ENCODE data around the gene SLC24A4. TPM values are rescaled to one million over a fixed set of nuclear protein-coding genes. Genes with fewer than 3 reads are reported as not detected.

The SLC24A4 gene
- total and polyA plus RNA-seq, 2 of the 4 experiments (the other 2 are of a cell fraction): not detected

DNA sequence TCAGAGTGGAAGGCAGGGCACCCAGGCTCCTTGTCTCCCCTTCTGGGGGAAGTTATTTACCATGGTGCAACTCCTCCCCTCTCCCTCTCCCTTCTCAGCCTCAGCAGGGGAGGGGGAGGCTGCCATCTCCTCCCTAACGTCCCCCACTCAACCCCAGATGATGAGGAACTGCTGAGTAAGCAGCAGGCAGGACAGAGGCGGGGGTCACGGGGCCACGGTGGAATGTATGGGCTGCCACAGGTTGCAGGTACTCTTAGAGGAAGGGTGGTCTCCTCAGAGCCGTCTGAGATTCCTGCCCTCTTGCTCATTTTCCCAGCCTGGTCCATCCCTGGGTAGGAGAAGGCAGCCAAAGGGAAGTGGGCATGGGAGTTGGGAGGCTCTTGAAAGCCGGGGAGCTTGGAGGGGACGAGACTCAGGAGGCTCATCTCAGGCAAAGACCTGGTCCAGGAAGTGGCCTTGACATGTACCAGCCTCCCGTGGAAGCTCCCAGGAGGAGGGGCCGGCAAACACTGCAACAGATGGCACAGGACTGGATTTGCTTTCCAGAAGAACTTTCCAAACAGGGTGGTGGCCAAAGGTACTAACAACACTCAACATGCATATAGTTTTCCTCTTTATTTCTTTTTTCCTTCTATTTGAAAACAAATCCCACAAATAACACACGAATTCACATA is 209.7 kb downstream of the SLC24A4 start:
- Histone ChIP-seq H2BK15ac (ENCODE audit: low read depth, low read length) (no peak overlapping the region), H4K20me1 (ENCODE audit: insufficient read depth, low read length) (peaks cover 20% of the 10 kb centered on the region), H2AFZ (replicated peaks; ENCODE audit: low read length, poor library complexity) (peak overlapping the region; percentile 19), H3K27ac (ENCODE audit: insufficient read depth, low read length) (no peak overlapping the region), H3K9ac (ENCODE audit: low read depth, low read length) (no peak overlapping the region), H3K4me3 (ENCODE audit: insufficient read depth, low read depth, low read length) (no peak overlapping the region), H3K18ac (ENCODE audit: low read depth, low read length) (no peak overlapping the region), H3K56ac (ENCODE audit: extremely low read depth, insufficient read depth, low read length) (no peak overlapping the region), H3K4ac (ENCODE audit: low read depth, low read length) (no peak overlapping the region), H3K23ac (ENCODE audit: low read depth, low read length) (no peak overlapping the region), H3K36me3 (ENCODE audit: control insufficient read depth, insufficient read depth, low read length) (no peaks in the 10 kb centered on the region), H2BK20ac (ENCODE audit: low read depth, low read length) (no peak overlapping the region), H4K8ac (ENCODE audit: low read depth in 2 of 2, low read length in 2 of 2) (no peak overlapping the region), H3K4me1 (ENCODE audit: control insufficient read depth, insufficient read depth, low read length) (peaks cover 17% of the 10 kb centered on the region), H3K9me1 (ENCODE audit: insufficient read depth, low read length) (peaks cover 22% of the 10 kb centered on the region), H4K5ac (ENCODE audit: low read depth, low read length) (no peak overlapping the region), H2AK9ac (replicated peaks; ENCODE audit: low read depth, low read length, poor library complexity) (peak overlapping the region; percentile 7), H2AK5ac (ENCODE audit: low read depth, low read length) (0 out of 2 replicates have a peak overlapping the region, but pooled peaks have one; percentile 9), H3K9me3 (ENCODE audit: control insufficient read depth, insufficient read depth, low read length) (no peaks in the 10 kb centered on the region), H2BK5ac (ENCODE audit: low read depth, low read length, poor library complexity, severe bottlenecking) (no peak overlapping the region), H4K91ac (ENCODE audit: insufficient read depth, low read depth, low read length) (no peak overlapping the region; the same call in 1 of the 2 replicates), H3K79me1 (ENCODE audit: low read depth in 1 of 2, low read length in 2 of 2) (peaks cover 39 to 61% of the 10 kb centered on the region in 2 experiments), H3K4me2 (ENCODE audit: low read depth, low read length) (no peak overlapping the region), H2BK120ac (ENCODE audit: low read depth, low read length) (no peak overlapping the region), H3K14ac (replicated peaks; ENCODE audit: low read depth, low read length) (no peak overlapping the region), H3K27me3 (ENCODE audit: control insufficient read depth, insufficient read depth, low read length) (no peaks in the 10 kb centered on the region)
- DNase-seq: no peak
- CTCF ChIA-PET: no interaction called here
- intact Hi-C loops (cut with micrococcal nuclease) (no loop called here), in situ Hi-C loops (cut with MboI; ENCODE audit: low sequenced_read_pairs) (no loop called here), dilution Hi-C loops (cut with HindIII; ENCODE audit: low sequenced_read_pairs, unreplicated experiment) (no loop called here)
- POLR2A ChIA-PET (ENCODE audit: unreplicated experiment): no interaction called here
- TF ChIP-seq MAFK (IDR thresholded peaks at IDR 0.05; ENCODE audit: low read depth, low read length): peak; percentile 29; the same call in 1 of the 2 replicates
- TF ChIP-seq, protein P1, sequence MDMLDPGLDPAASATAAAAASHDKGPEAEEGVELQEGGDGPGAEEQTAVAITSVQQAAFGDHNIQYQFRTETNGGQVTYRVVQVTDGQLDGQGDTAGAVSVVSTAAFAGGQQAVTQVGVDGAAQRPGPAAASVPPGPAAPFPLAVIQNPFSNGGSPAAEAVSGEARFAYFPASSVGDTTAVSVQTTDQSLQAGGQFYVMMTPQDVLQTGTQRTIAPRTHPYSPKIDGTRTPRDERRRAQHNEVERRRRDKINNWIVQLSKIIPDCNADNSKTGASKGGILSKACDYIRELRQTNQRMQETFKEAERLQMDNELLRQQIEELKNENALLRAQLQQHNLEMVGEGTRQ (IDR thresholded peaks at IDR 0.05; ENCODE audit: low read depth, low read length): no peak
- BruUV-seq (replicated peaks): no TSS peak
- 100% methylated on average over 1 of the region's 10 CpGs; no CpG with 5 or more reads in 1 of the 2 experiments for WGBS, 2 experiments (ENCODE audit: extremely low coverage in 2 of 2, insufficient read length in 1 of 2)
- no peak for ATAC-seq (ENCODE audit: low read depth)

All from IMR-90 (cell line).